ENCODE data around the gene CDT1. TPM values are rescaled to one million over a fixed set of nuclear protein-coding genes. Genes with fewer than 3 reads are reported as not detected.

CDT1 gene
- total and polyA plus RNA-seq, 2 donors from 2014 or later, result 0.56 to 1.5 TPM

GRCh38 chr16:88831838-88832237 is 28.2 kb downstream of the CDT1 start:
- no peak overlapping the region for H3K27ac ChIP-seq (ENCODE audit: low read depth in 2 of 2, low read length in 2 of 2)
- TF ChIP-seq CTCF (IDR thresholded peaks at IDR 0.05; ENCODE audit: borderline replicate concordance, extremely low read depth, insufficient read depth), result no peak
- H3K36me3 ChIP-seq (ENCODE audit: control insufficient read depth in 2 of 3, insufficient read depth in 3 of 3, low read length in 3 of 3), result peaks cover 0 to 5% (median 0%) of the 10 kb centered on the region in 3 donors
- FAIRE-seq (no peak), DNase-seq (no peak)
- H3K27me3 ChIP-seq (ENCODE audit: control insufficient read depth, insufficient read depth, low read length), result no peaks in the 10 kb centered on the region
- intact Hi-C loops (cut with DNase I), result no loop called here
- no peaks in the 10 kb centered on the region for H3K4me1 ChIP-seq (ENCODE audit: control insufficient read depth in 2 of 3, insufficient read depth in 2 of 3, low read depth in 1 of 3, low read length in 3 of 3)
- no peak overlapping the region for H3K4me3 ChIP-seq (ENCODE audit: low read length in 3 of 3)
- H3K9me3 ChIP-seq (ENCODE audit: control insufficient read depth in 2 of 3, insufficient read depth in 1 of 3, low read length in 3 of 3), result no peaks in the 10 kb centered on the region
- H3K9ac ChIP-seq (ENCODE audit: low read length in 3 of 3), result no peak overlapping the region

- DNase-seq, result no peak
- no peak for TF ChIP-seq CTCF (IDR thresholded peaks at IDR 0.05; ENCODE audit: borderline replicate concordance, extremely low read depth, insufficient read depth)
- H3K9ac ChIP-seq (ENCODE audit: low read length in 3 of 3), result no peak overlapping the region
Observed at GRCh38 chr16:88833086-88833485, 29.5 kb downstream of the CDT1 start.

GRCh38 chr16:88834670-88835069 is 31.1 kb downstream of the CDT1 start:
- no peak for TF ChIP-seq CTCF (IDR thresholded peaks at IDR 0.05; ENCODE audit: borderline replicate concordance, extremely low read depth, insufficient read depth)
- no peak overlapping the region for H3K4me3 ChIP-seq (ENCODE audit: low read length in 3 of 3)
- no peaks in the 10 kb centered on the region for H3K4me1 ChIP-seq (ENCODE audit: control insufficient read depth in 2 of 3, insufficient read depth in 2 of 3, low read depth in 1 of 3, low read length in 3 of 3)
- H3K27ac ChIP-seq (ENCODE audit: low read depth in 2 of 2, low read length in 2 of 2), result no peak overlapping the region
- no peaks in the 10 kb centered on the region for H3K9me3 ChIP-seq (ENCODE audit: control insufficient read depth in 2 of 3, insufficient read depth in 1 of 3, low read length in 3 of 3)
- peaks cover 0 to 5% (median 0%) of the 10 kb centered on the region in 3 donors for H3K36me3 ChIP-seq (ENCODE audit: control insufficient read depth in 2 of 3, insufficient read depth in 3 of 3, low read length in 3 of 3)
- DNase-seq (no peak), FAIRE-seq (no peak)
- H3K9ac ChIP-seq (ENCODE audit: low read length in 3 of 3), result no peak overlapping the region
- intact Hi-C loops (cut with DNase I), result no loop called here
- H3K27me3 ChIP-seq (ENCODE audit: control insufficient read depth, insufficient read depth, low read length), result no peaks in the 10 kb centered on the region

More at GRCh38 chr16:88833086-88833485, 29.5 kb downstream of the CDT1 start:
- Histone ChIP-seq H3K36me3 (ENCODE audit: control insufficient read depth in 2 of 3, insufficient read depth in 3 of 3, low read length in 3 of 3) (peaks cover 0 to 5% (median 0%) of the 10 kb centered on the region in 3 donors), H3K4me1 (ENCODE audit: control insufficient read depth in 2 of 3, insufficient read depth in 2 of 3, low read depth in 1 of 3, low read length in 3 of 3) (no peaks in the 10 kb centered on the region), H3K9me3 (ENCODE audit: control insufficient read depth in 2 of 3, insufficient read depth in 1 of 3, low read length in 3 of 3) (no peaks in the 10 kb centered on the region), H3K27me3 (ENCODE audit: control insufficient read depth, insufficient read depth, low read length) (no peaks in the 10 kb centered on the region), H3K4me3 (ENCODE audit: low read length in 3 of 3) (no peak overlapping the region), H3K27ac (ENCODE audit: low read depth in 2 of 2, low read length in 2 of 2) (no peak overlapping the region)
- no peak for FAIRE-seq
- intact Hi-C loops (cut with DNase I), result no loop called here

- no peak overlapping the region for H3K4me3 ChIP-seq (ENCODE audit: low read length in 3 of 3)
- no peak overlapping the region for H3K9ac ChIP-seq (ENCODE audit: low read length in 3 of 3)
- intact Hi-C loops (cut with DNase I), result no loop called here
- no peak overlapping the region for H3K27ac ChIP-seq (ENCODE audit: low read depth in 2 of 2, low read length in 2 of 2)
- DNase-seq (no peak), FAIRE-seq (no peak)
- TF ChIP-seq CTCF (IDR thresholded peaks at IDR 0.05; ENCODE audit: borderline replicate concordance, extremely low read depth, insufficient read depth), result no peak
- H3K9me3 ChIP-seq (ENCODE audit: control insufficient read depth in 2 of 3, insufficient read depth in 1 of 3, low read length in 3 of 3), result no peaks in the 10 kb centered on the region
- H3K4me1 ChIP-seq (ENCODE audit: control insufficient read depth in 2 of 3, insufficient read depth in 2 of 3, low read depth in 1 of 3, low read length in 3 of 3), result no peaks in the 10 kb centered on the region
- H3K36me3 ChIP-seq (ENCODE audit: control insufficient read depth in 2 of 3, insufficient read depth in 3 of 3, low read length in 3 of 3), result peaks cover 0 to 7% (median 5%) of the 10 kb centered on the region in 3 donors
- H3K27me3 ChIP-seq (ENCODE audit: control insufficient read depth, insufficient read depth, low read length), result no peaks in the 10 kb centered on the region
Observed at GRCh38 chr16:88835383-88835782, 31.8 kb downstream of the CDT1 start.
